ENCODE data around the gene MRPL28. TPM values are rescaled to one million over a fixed set of nuclear protein-coding genes. Genes with fewer than 3 reads are reported as not detected.
A peak's percentile ranks its signal among the peaks of the same experiment; 100 is the strongest.
"Not testable (repeated sequence)": the region's sequence is repeated elsewhere in the genome, so short reads cannot be mapped to it uniquely, and the experiment has no call there.

The MRPL28 gene
- total and polyA plus RNA-seq, 7 experiments from 2014 or later = 21.9 to 86.2 (median 31.4) TPM

DNA sequence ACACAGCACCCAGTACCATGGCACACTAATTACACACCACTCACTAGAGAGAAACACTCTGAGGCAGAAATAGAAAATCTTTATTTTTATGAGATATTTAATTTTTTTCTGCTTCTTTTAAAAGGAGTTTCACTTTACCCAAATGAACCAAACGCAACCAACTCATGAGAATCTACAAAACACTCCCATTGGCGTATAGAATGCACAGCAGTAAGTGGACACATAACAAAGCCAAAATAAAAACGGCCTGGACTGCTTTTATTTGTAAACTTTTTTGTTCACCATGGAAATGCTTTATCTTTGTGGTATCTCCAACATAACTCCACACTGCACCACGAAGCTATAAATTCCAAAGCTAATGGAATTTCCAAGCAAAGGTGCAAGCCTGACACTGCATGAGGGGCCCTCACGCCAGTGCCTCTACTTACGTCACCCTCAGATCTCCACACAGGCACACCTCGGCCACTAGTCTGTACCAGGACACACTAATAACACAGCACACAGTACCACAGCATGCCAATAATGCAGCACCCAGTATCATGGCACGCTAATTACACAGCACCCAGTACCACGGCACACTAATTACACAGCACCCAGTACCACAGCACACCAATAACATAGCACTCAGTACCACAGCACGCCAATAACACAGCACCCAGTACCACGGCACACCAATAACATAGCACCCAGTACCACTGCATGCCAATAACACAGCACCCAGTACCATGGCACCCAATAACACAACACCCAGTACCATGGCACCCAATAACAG is 35.3 kb downstream of the MRPL28 start:
- CTCF ChIA-PET; DNase-seq; H3K9me3 Mint-ChIP-seq; ATAC-seq; H3K27ac ChIP-seq (ENCODE audit: low read depth, low read length); H3K27me3 Mint-ChIP-seq; H3K36me3 ChIP-seq (ENCODE audit: control insufficient read depth in 2 of 3, insufficient read depth in 3 of 3, low read length in 3 of 3); H3K36me3 Mint-ChIP-seq; intact Hi-C loops (cut with micrococcal nuclease); H3K4me3 ChIP-seq (ENCODE audit: low read length); H3K9me3 ChIP-seq (ENCODE audit: control insufficient read depth in 2 of 3, low read length in 3 of 3); H3K27me3 ChIP-seq (ENCODE audit: control insufficient read depth in 2 of 2, insufficient read depth in 2 of 2, low read length in 2 of 2): not testable (repeated sequence)
- H3K4me3 Mint-ChIP-seq = peak overlapping the region in 4 of 10 donors; percentile 10 to 65 (median 42)
- POLR2A ChIA-PET = interaction anchor here (0.6 kb wide), 1 partner anchor 14 kb away, joined by 3 read pairs; no protein-coding TSS in a partner anchor
- peaks cover 26 to 91% (median 67%) of the 10 kb centered on the region in 7 donors for H3K4me1 Mint-ChIP-seq
- H3K27ac Mint-ChIP-seq = peak overlapping the region in 2 of 9 donors; percentile 41 to 76
- H3K4me1 ChIP-seq (ENCODE audit: control insufficient read depth in 2 of 2, insufficient read depth in 2 of 2, low read length in 2 of 2) = peaks cover 19 to 42% of the 10 kb centered on the region in 2 donors

DNA sequence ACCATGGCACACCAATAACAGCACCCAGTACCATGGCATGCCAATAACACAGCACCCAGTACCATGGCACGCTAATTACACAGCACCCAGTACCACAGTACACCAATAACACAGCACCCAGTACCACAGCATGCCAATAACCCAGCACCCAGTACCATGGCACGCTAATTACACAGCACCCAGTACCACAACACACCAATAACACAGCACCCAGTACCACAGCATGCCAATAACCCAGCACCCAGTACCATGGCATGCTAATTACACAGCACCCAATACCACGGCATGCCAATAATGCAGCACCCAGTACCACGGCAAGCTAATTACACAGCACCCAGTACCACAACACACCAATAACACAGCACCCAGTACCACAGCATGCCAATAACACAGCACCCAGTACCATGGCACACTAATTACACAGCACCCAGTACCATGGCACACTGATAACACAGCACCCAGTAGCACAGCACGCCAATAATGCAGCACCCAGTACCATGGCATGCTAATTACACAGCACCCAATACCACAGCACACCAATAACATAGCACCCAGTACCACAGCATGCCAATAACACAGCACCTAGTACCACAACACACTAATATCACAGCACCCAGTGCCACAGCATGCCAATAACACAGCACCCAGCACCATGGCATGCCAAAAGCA is 36.0 kb downstream of the MRPL28 start:
- H3K9me3 Mint-ChIP-seq; H3K27me3 ChIP-seq (ENCODE audit: control insufficient read depth in 2 of 2, insufficient read depth in 2 of 2, low read length in 2 of 2); H3K36me3 ChIP-seq (ENCODE audit: control insufficient read depth in 2 of 3, insufficient read depth in 3 of 3, low read length in 3 of 3); H3K36me3 Mint-ChIP-seq; DNase-seq; H3K4me3 ChIP-seq (ENCODE audit: low read length); H3K9me3 ChIP-seq (ENCODE audit: control insufficient read depth in 2 of 3, low read length in 3 of 3); CTCF ChIA-PET; H3K27me3 Mint-ChIP-seq; intact Hi-C loops (cut with micrococcal nuclease); H3K27ac ChIP-seq (ENCODE audit: low read depth, low read length); ATAC-seq: not testable (repeated sequence)
- Mint-ChIP-seq H3K4me3 (peak overlapping the region in 2 of 10 donors; percentile 35 to 60), H3K27ac (peak overlapping the region in 2 of 9 donors; percentile 41 to 60), H3K4me1 (peaks cover 20 to 83% (median 61%) of the 10 kb centered on the region in 7 donors)
- POLR2A ChIA-PET = interaction anchor here (0.6 kb wide), 1 partner anchor 15 kb away, joined by 3 read pairs; no protein-coding TSS in a partner anchor
- H3K4me1 ChIP-seq (ENCODE audit: control insufficient read depth in 2 of 2, insufficient read depth in 2 of 2, low read length in 2 of 2) = peaks cover 12 to 34% of the 10 kb centered on the region in 2 donors

DNA sequence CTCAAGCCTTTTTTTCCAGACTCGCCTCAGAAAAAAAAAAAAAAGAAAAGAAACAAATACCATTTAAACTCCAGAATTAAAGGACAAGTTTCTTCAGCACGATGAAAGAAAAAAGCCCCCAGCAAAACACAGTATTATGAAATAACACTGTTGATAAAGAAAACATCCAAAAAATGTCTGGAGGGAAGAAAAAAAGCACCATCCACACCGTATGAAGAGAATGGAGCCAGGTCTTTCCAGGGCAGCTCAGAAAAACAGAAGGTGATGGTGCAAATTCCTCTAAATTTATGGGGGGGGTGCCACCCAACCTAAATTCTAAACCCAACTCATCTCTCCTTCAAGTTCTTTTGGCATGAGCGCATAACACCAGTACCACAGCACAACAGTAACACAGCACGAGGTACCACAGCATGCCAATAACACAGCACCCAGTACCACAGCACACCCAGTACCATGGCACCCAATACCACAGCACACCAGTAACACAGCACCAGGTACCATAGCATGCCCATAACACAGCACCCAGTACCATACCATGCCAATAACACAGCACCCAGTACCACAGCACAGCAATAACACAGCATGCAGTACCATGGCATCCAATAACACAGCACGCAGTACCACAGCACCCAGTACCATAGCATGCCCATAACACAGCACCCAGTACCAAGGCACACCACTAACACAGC is 36.8 kb downstream of the MRPL28 start:
- Mint-ChIP-seq H3K4me3 (peak overlapping the region in 2 of 10 donors; percentile 32 to 60), H3K27me3 (peaks cover 0 to 4% (median 0%) of the 10 kb centered on the region in 5 donors), H3K36me3 (peaks cover 0 to 7% (median 5%) of the 10 kb centered on the region in 5 donors), H3K9me3 (no peaks in the 10 kb centered on the region), H3K4me1 (peaks cover 20 to 78% (median 58%) of the 10 kb centered on the region in 7 donors), H3K27ac (peak overlapping the region in 1 of 9 donors; percentile 76)
- POLR2A ChIA-PET = no interaction called here
- H3K36me3 ChIP-seq (ENCODE audit: control insufficient read depth in 2 of 3, insufficient read depth in 3 of 3, low read length in 3 of 3) = peaks cover 0 to 8% (median 7%) of the 10 kb centered on the region in 3 experiments
- DNase-seq (no peak), ATAC-seq (no peak)
- no peaks in the 10 kb centered on the region for H3K9me3 ChIP-seq (ENCODE audit: control insufficient read depth in 2 of 3, low read length in 3 of 3)
- H3K4me3 ChIP-seq (ENCODE audit: low read length) = no peak overlapping the region
- intact Hi-C loops (cut with micrococcal nuclease) = no loop called here
- CTCF ChIA-PET = no interaction called here
- no peak overlapping the region for H3K27ac ChIP-seq (ENCODE audit: low read depth, low read length)
- H3K27me3 ChIP-seq (ENCODE audit: control insufficient read depth in 2 of 2, insufficient read depth in 2 of 2, low read length in 2 of 2) = no peaks in the 10 kb centered on the region
- H3K4me1 ChIP-seq (ENCODE audit: control insufficient read depth in 2 of 2, insufficient read depth in 2 of 2, low read length in 2 of 2) = peaks cover 17 to 33% of the 10 kb centered on the region in 2 donors

DNA sequence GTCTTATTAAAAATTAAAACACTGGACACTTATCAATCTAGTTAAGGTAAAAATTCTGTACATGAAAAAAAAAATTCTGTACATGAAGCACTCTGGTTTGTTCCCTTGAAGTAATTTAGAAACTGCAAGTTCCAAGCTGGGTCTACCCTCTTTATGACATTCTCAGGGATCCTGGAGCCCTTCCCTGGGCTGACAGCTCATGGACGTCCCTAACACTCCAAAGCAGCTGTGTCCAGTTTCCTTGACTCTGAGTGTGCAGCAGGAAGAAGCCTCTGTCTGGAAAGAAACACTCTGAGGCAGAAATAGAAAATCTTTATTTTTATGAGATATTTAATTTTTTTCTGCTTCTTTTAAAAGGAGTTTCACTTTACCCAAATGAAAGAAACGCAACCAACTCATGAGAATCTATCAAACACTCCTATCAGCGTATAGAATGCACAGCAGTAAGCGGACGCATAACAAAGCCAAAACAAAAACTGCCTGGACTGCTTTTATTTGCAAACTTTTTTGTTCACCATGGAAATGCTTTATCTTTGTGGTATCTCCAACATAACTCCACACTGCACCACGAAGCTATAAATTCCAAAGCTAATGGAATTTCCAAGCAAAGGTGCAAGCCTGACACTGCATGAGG is 39.0 kb downstream of the MRPL28 start:
- H3K27ac ChIP-seq (ENCODE audit: low read depth, low read length); ATAC-seq; intact Hi-C loops (cut with micrococcal nuclease); H3K27me3 Mint-ChIP-seq; DNase-seq; H3K36me3 ChIP-seq (ENCODE audit: control insufficient read depth in 2 of 3, insufficient read depth in 3 of 3, low read length in 3 of 3); CTCF ChIA-PET; H3K27me3 ChIP-seq (ENCODE audit: control insufficient read depth in 2 of 2, insufficient read depth in 2 of 2, low read length in 2 of 2); H3K4me3 ChIP-seq (ENCODE audit: low read length); H3K9me3 Mint-ChIP-seq; H3K36me3 Mint-ChIP-seq; H3K9me3 ChIP-seq (ENCODE audit: control insufficient read depth in 2 of 3, low read length in 3 of 3): not testable (repeated sequence)
- Mint-ChIP-seq H3K27ac (peak overlapping the region in 2 of 9 donors; percentile 12 to 81), H3K4me3 (peak overlapping the region in 2 of 10 donors; percentile 39 to 51), H3K4me1 (peaks cover 28 to 77% (median 65%) of the 10 kb centered on the region in 7 donors)
- H3K4me1 ChIP-seq (ENCODE audit: control insufficient read depth in 2 of 2, insufficient read depth in 2 of 2, low read length in 2 of 2) = peaks cover 38 to 42% of the 10 kb centered on the region in 2 donors
- POLR2A ChIA-PET = interaction anchor here (0.7 kb wide), 1 partner anchor 476 kb away, joined by 3 read pairs; no protein-coding TSS in a partner anchor

DNA sequence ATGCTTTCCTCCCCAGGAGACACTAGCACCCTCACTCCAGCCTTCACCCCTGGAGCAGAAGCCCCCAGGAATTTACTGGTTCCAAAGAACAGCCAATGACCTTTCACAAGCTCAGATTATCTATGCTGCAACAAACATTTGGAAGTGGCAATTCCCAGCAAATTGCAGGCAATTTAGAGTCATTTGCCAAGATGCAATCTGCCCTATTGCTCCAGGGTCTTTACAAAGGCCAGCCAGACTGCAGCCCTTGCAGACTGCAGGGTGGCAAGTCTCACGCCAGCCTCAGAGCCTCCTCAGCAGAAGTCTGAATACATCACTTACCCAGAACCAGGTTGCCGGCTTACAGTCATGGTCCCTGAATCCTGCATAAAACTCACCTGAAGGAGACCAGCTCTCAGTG is 39.6 kb downstream of the MRPL28 start:
- intact Hi-C loops (cut with micrococcal nuclease) = no loop called here
- Histone ChIP-seq H3K4me3 (ENCODE audit: low read length) (no peak overlapping the region), H3K27ac (ENCODE audit: low read depth, low read length) (no peak overlapping the region), H3K36me3 (ENCODE audit: control insufficient read depth in 2 of 3, insufficient read depth in 3 of 3, low read length in 3 of 3) (peaks cover 0 to 8% (median 7%) of the 10 kb centered on the region in 3 experiments), H3K9me3 (ENCODE audit: control insufficient read depth in 2 of 3, low read length in 3 of 3) (no peaks in the 10 kb centered on the region), H3K27me3 (ENCODE audit: control insufficient read depth in 2 of 2, insufficient read depth in 2 of 2, low read length in 2 of 2) (no peaks in the 10 kb centered on the region), H3K4me1 (ENCODE audit: control insufficient read depth in 2 of 2, insufficient read depth in 2 of 2, low read length in 2 of 2) (peaks cover 39 to 41% of the 10 kb centered on the region in 2 donors)
- ChIA-PET CTCF (no interaction called here), POLR2A (interaction anchor here (0.7 kb wide), 1 partner anchor 477 kb away, joined by 3 read pairs; no protein-coding TSS in a partner anchor)
- ATAC-seq (no peak), DNase-seq (no peak)
- no peaks in the 10 kb centered on the region for H3K9me3 Mint-ChIP-seq
- no peak overlapping the region for H3K4me3 Mint-ChIP-seq
- H3K27me3 Mint-ChIP-seq = peaks cover 0 to 4% (median 0%) of the 10 kb centered on the region in 5 donors
- H3K27ac Mint-ChIP-seq = peak overlapping the region in 3 of 9 donors; percentile 24 to 81 (median 57)
- H3K4me1 Mint-ChIP-seq = peaks cover 26 to 75% (median 61%) of the 10 kb centered on the region in 7 donors
- peaks cover 0 to 7% (median 5%) of the 10 kb centered on the region in 5 donors for H3K36me3 Mint-ChIP-seq
